Breast epithelium (tissue), 4 donors: ENCODE results near the gene CACNA1A. TPM values are rescaled to one million over a fixed set of nuclear protein-coding genes. Genes with fewer than 3 reads are reported as not detected.

Experiments
- DNase-seq, 2 donors: peaks; one replicate each; pipeline ENCODE4 v3.0.0-alpha.2; 2019; ENCODE audit warnings: low spot score in 2 of 2
- H3K27ac ChIP-seq, 2 donors: fragments of 200-600 bp; sonication (generic) in 1 of 2; one replicate each; pipeline ENCODE4 v1.5.1; 2016 to 2019; ENCODE audit warnings: mild to moderate bottlenecking in 1 of 2
- H3K27me3 ChIP-seq, 2 donors: fragments of 200-600 bp; sonication (generic) in 1 of 2; one replicate each; pipeline versions ENCODE4 v1.5.1 to v1.6.0; 2017 to 2019; ENCODE audit warnings: control low read depth in 1 of 2, mild to moderate bottlenecking in 1 of 2
- H3K36me3 ChIP-seq: fragments of 200-600 bp; one replicate; pipeline ENCODE4 v1.5.1; 2019
- H3K4me1 ChIP-seq, 2 donors: fragments of 200-600 bp; sonication (generic); one replicate each; pipeline ENCODE4 v1.5.1; 2016 to 2019; ENCODE audit warnings: control low read depth in 1 of 2
- H3K4me3 ChIP-seq, 3 donors: fragments of 200-600 bp; sonication (generic); 1 replicate in 2 of 3; 2 replicates in 1 of 3; pipeline ENCODE4 v1.5.1; 2016 to 2019; ENCODE audit warnings: mild to moderate bottlenecking in 3 of 3, moderate library complexity in 2 of 3
- H3K9me3 ChIP-seq, 2 donors: fragments of 200-600 bp; sonication (generic) in 1 of 2; one replicate each; pipeline ENCODE4 v1.5.1; 2016 to 2019; ENCODE audit warnings: control low read depth in 1 of 2
- POLR2A ChIP-seq: fragments of 450-650 bp; IDR thresholded peaks from one replicate; pipeline ENCODE4 v1.6.1; 2016; ENCODE audit warnings: antibody characterized with exemption, mild to moderate bottlenecking, moderate library complexity
- POLR2AphosphoS5 ChIP-seq, 3 donors: sonication (generic); formaldehyde crosslinking; IDR thresholded peaks; one replicate each; pipeline ENCODE4 v1.6.1; 2017; ENCODE audit warnings: antibody characterized with exemption in 3 of 3
- intact Hi-C: fragments of 100-400 bp; cut with DNase I; formaldehyde crosslinking; loops from one replicate; pipeline ENCODE4 v1.15.1; 2023; ENCODE audit warnings: low total_unique reads
- total RNA-seq, 3 donors: library from RNA; depleted of rRNA; stranded (reverse); fragments of >200 nt; gene quantifications; one replicate each; pipeline ENCODE4 v1.1.0, GENCODE V29; 2016
- TF ChIP-seq, protein P1 (sequence below), 3 donors: fragments of 450-650 bp; IDR thresholded peaks; one replicate each; pipeline ENCODE4 v1.5.1; 2016 to 2017; ENCODE audit warnings: antibody characterized with exemption in 3 of 3, mild to moderate bottlenecking in 3 of 3, moderate library complexity in 3 of 3

The CACNA1A gene
- total RNA-seq, 3 donors from 2014 or later = 0.16 to 1.0 (median 0.33) TPM

DNA sequence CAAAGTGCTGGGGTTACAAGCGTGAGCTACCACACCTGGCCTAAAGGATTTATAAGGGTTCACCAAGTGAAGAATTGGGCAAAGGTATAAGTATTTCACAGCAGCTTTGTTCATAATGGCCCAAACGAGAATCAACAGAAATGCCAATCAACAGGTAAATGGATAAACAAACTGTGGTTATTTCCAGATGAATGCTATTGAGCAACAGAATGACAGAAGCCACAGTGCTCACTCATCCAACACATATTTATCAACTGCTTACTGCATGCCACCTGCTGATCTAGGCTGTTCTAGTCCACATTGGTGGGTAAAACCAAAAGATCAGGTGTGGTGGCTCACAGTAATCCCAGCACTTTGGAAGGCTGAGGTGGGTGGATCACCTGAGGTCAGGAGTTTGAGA lies 27.7 kb downstream of the CACNA1A start:
- DNase-seq = no peak
- Histone ChIP-seq H3K27ac (no peak overlapping the region), H3K36me3 (no peaks in the 10 kb centered on the region), H3K4me3 (no peak overlapping the region), H3K4me1 (no peaks in the 10 kb centered on the region), H3K27me3 (peaks cover 0 to 8% of the 10 kb centered on the region in 2 donors), H3K9me3 (peaks cover 26 to 41% of the 10 kb centered on the region in 2 donors)
- TF ChIP-seq, protein P1, sequence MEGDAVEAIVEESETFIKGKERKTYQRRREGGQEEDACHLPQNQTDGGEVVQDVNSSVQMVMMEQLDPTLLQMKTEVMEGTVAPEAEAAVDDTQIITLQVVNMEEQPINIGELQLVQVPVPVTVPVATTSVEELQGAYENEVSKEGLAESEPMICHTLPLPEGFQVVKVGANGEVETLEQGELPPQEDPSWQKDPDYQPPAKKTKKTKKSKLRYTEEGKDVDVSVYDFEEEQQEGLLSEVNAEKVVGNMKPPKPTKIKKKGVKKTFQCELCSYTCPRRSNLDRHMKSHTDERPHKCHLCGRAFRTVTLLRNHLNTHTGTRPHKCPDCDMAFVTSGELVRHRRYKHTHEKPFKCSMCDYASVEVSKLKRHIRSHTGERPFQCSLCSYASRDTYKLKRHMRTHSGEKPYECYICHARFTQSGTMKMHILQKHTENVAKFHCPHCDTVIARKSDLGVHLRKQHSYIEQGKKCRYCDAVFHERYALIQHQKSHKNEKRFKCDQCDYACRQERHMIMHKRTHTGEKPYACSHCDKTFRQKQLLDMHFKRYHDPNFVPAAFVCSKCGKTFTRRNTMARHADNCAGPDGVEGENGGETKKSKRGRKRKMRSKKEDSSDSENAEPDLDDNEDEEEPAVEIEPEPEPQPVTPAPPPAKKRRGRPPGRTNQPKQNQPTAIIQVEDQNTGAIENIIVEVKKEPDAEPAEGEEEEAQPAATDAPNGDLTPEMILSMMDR (IDR thresholded peaks at IDR 0.05) = no peak
- no peak for TF ChIP-seq POLR2AphosphoS5 (IDR thresholded peaks at IDR 0.05)
- TF ChIP-seq POLR2A = no peak
- intact Hi-C loops = no loop called here

DNA sequence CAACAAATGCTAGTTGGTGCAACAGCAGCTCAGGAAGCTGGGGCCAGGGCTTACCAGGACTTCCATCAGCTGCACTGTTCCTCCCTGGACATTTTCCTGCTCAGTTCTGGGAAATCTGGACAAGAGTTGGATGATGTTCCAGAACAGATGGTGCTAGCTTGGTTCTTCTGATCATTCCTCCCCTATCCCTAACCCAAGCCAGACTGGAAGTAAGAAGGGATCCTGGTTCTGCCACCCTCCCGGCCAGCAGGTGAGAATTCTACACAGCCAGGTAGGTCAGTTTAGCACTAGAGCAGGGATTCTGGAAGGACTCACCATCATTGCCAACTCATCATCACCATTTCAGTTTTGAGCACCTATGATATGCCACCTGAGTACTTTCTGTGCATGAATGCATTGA lies 30.2 kb downstream of the CACNA1A start:
- H3K4me3 ChIP-seq = no peak overlapping the region

DNA sequence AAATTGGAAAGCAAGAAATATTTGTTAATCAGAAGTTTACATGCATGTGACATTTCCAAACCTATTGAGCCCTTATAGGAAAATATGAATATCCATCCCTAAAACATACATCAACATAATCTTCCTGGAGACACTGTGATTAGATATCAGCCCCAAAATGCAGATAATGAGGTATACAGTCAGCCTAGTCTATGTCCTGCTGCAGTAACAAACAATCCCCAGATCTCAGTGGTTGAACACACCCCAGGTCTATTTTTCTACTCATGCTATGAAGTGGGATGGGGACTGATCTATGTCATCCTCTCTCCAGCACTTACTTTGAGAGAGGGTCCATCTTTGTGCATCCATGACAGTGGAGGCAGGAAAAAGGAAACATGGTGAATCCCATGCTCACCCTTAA lies 31.2 kb downstream of the CACNA1A start:
- Histone ChIP-seq H3K4me1 (no peaks in the 10 kb centered on the region), H3K36me3 (no peaks in the 10 kb centered on the region), H3K4me3 (no peak overlapping the region), H3K27me3 (peaks cover 0 to 3% of the 10 kb centered on the region in 2 donors), H3K27ac (no peak overlapping the region), H3K9me3 (peaks cover 26 to 39% of the 10 kb centered on the region in 2 donors)
- no peak for DNase-seq
- TF ChIP-seq POLR2A (no peak), POLR2AphosphoS5 (IDR thresholded peaks at IDR 0.05) (no peak)
- TF ChIP-seq, protein P1 (IDR thresholded peaks at IDR 0.05) = no peak
- intact Hi-C loops = no loop called here

More for the DNA sequence above, 30.2 kb downstream of the CACNA1A start:
- peaks cover 26 to 39% of the 10 kb centered on the region in 2 donors for H3K9me3 ChIP-seq
- H3K27ac ChIP-seq = no peak overlapping the region
- TF ChIP-seq POLR2AphosphoS5 (IDR thresholded peaks at IDR 0.05) = no peak
- TF ChIP-seq, protein P1 (IDR thresholded peaks at IDR 0.05) = no peak
- no peak for TF ChIP-seq POLR2A
- DNase-seq = no peak
- no peaks in the 10 kb centered on the region for H3K36me3 ChIP-seq
- intact Hi-C loops = no loop called here
- H3K4me1 ChIP-seq = no peaks in the 10 kb centered on the region
- H3K27me3 ChIP-seq = peaks cover 0 to 6% of the 10 kb centered on the region in 2 donors

DNA sequence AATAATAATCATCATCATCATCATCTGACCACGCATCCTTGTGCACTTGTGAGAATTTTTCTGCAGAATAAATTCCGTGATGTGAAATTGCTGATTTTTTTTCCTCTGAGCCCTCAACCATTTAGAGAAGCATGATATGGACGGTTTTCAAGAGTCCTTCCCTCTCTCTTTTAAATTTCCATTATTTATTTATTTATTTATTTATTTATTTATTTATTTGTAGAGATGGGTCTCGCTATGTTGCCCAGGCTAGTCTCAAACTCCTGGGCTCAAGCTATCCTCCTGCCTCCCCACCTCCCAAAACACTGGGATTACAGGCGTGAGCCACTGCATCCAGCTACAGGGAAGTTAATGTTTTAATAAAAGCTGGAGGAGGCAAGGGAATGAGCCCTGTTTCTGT lies 39.6 kb downstream of the CACNA1A start:
- no peaks in the 10 kb centered on the region for H3K9me3 ChIP-seq
- no peak for TF ChIP-seq POLR2A
- TF ChIP-seq, protein P1 (IDR thresholded peaks at IDR 0.05) = no peak
- no peak for TF ChIP-seq POLR2AphosphoS5 (IDR thresholded peaks at IDR 0.05)
- no peak overlapping the region for H3K27ac ChIP-seq
- no peaks in the 10 kb centered on the region for H3K4me1 ChIP-seq
- peaks cover 0 to 16% of the 10 kb centered on the region in 2 donors for H3K27me3 ChIP-seq
- no peaks in the 10 kb centered on the region for H3K36me3 ChIP-seq
- intact Hi-C loops = no loop called here
- no peak overlapping the region for H3K4me3 ChIP-seq
- no peak for DNase-seq

DNA sequence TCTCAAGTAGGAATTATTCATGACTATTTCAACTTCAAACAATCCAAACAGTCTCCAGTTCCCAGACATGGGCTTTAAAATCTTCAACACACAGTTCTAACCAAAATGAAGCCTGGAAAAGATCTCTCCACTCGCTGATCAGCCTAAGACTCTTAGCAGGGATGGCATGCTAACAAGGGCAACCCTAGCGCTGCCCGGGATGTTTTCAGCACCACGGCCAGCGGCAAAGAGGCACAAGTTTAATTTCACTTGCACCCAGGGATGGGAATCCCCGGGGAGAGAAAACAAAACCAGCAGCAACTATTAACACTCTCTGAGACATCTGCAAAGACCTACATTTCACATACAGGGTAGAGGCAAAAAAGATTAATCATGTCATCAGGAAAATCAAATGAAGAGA lies 43.0 kb downstream of the CACNA1A start:
- intact Hi-C loops = no loop called here
- Histone ChIP-seq H3K36me3 (no peaks in the 10 kb centered on the region), H3K9me3 (no peaks in the 10 kb centered on the region), H3K4me1 (no peaks in the 10 kb centered on the region), H3K27me3 (peaks cover 0 to 27% of the 10 kb centered on the region in 2 donors), H3K27ac (no peak overlapping the region), H3K4me3 (no peak overlapping the region)
- DNase-seq = no peak
- TF ChIP-seq, protein P1 (IDR thresholded peaks at IDR 0.05) = no peak
- TF ChIP-seq POLR2AphosphoS5 (IDR thresholded peaks at IDR 0.05) (no peak), POLR2A (no peak)
